ENCODE measurements around the gene PKN1.

DNA sequence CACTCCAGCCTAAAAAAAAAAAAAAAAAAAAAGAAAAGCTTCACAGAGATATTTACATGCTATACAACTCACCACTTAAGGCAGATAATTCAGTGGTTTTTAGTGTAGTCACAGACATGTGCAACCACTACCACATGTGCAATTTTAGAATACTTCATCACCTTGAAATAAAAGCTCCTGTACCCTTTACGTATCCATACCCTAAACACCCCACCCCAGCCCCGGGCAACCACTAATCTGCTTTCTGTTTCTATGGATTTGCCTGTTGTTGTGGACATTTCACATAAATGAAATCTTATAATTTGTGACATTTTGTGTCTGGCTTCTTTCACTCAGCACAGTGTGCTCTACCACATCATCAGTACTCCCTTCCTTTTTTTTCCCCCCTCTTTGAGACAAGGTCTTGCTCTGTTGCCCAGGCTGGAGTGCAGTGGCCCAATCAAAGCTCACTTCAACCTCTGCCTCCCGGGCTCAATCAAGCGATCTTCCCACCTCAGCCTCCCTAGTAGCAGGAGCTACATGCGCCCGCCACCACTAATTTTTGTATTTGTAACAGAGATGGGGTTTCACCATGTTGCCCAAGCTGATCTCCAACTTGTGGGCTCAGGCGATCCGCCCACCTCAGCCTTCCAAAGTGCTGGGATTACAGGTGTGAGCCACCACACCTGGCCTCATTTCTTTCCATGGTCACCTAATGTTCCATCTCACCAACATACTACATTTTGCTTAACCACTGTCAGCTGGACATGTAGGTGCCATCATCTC lies 18.0 kb upstream of the PKN1 start:
- TF ChIP-seq, protein P1, sequence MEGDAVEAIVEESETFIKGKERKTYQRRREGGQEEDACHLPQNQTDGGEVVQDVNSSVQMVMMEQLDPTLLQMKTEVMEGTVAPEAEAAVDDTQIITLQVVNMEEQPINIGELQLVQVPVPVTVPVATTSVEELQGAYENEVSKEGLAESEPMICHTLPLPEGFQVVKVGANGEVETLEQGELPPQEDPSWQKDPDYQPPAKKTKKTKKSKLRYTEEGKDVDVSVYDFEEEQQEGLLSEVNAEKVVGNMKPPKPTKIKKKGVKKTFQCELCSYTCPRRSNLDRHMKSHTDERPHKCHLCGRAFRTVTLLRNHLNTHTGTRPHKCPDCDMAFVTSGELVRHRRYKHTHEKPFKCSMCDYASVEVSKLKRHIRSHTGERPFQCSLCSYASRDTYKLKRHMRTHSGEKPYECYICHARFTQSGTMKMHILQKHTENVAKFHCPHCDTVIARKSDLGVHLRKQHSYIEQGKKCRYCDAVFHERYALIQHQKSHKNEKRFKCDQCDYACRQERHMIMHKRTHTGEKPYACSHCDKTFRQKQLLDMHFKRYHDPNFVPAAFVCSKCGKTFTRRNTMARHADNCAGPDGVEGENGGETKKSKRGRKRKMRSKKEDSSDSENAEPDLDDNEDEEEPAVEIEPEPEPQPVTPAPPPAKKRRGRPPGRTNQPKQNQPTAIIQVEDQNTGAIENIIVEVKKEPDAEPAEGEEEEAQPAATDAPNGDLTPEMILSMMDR (IDR thresholded peaks at IDR 0.05; ENCODE audit: low read depth, low read length, missing input control) = no peak
- TF ChIP-seq, protein P2, sequence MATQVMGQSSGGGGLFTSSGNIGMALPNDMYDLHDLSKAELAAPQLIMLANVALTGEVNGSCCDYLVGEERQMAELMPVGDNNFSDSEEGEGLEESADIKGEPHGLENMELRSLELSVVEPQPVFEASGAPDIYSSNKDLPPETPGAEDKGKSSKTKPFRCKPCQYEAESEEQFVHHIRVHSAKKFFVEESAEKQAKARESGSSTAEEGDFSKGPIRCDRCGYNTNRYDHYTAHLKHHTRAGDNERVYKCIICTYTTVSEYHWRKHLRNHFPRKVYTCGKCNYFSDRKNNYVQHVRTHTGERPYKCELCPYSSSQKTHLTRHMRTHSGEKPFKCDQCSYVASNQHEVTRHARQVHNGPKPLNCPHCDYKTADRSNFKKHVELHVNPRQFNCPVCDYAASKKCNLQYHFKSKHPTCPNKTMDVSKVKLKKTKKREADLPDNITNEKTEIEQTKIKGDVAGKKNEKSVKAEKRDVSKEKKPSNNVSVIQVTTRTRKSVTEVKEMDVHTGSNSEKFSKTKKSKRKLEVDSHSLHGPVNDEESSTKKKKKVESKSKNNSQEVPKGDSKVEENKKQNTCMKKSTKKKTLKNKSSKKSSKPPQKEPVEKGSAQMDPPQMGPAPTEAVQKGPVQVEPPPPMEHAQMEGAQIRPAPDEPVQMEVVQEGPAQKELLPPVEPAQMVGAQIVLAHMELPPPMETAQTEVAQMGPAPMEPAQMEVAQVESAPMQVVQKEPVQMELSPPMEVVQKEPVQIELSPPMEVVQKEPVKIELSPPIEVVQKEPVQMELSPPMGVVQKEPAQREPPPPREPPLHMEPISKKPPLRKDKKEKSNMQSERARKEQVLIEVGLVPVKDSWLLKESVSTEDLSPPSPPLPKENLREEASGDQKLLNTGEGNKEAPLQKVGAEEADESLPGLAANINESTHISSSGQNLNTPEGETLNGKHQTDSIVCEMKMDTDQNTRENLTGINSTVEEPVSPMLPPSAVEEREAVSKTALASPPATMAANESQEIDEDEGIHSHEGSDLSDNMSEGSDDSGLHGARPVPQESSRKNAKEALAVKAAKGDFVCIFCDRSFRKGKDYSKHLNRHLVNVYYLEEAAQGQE (IDR thresholded peaks at IDR 0.05) = no peak
- TF ChIP-seq, protein P3, sequence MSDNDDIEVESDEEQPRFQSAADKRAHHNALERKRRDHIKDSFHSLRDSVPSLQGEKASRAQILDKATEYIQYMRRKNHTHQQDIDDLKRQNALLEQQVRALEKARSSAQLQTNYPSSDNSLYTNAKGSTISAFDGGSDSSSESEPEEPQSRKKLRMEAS (IDR thresholded peaks at IDR 0.05) = no peak
- TF ChIP-seq HNF4G (IDR thresholded peaks at IDR 0.05) (no peak), TAF1 (conservative IDR thresholded peaks at IDR 0.05) (no peak), JUND (IDR thresholded peaks at IDR 0.05) (no peak)
- TF ChIP-seq, protein P4, sequence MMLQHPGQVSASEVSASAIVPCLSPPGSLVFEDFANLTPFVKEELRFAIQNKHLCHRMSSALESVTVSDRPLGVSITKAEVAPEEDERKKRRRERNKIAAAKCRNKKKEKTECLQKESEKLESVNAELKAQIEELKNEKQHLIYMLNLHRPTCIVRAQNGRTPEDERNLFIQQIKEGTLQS (IDR thresholded peaks at IDR 0.05) = no peak

Data from liver (tissue), 3 donors.